Suppressor macrophage treated with lipopolysaccharide for 1 hour (primary cell): ENCODE data around the gene DUSP2.
"Not testable (repeated sequence)": the region's sequence is repeated elsewhere in the genome, so short reads cannot be mapped to it uniquely, and the experiment has no call there.

Experiments
- DNase-seq, 3 donors: peaks; one replicate each; pipeline ENCODE4 v3.0.0-alpha.2; 2020 to 2022

Gene DUSP2

DNA sequence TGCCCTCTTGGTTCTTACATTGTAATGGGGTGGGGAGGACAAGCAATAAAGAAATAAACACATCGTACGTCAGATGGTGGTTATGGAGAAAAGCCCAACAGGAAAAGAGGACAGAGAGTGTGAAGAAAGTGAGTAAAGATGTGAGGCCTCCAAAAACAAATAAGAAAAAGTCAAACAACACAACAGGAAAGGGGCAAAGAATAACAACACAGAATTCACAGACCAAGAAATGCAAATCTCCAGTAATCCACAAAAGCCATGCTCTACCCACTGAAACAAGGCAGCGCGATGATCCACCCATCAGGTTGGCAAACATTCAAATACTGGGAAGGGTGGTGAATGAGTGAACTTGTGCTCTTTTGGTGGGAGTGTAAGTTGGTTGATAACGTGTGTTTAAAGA is 16.7 kb upstream of the DUSP2 start:
- no peak for DNase-seq

GRCh38 chr2:96160366-96160765 is 15.1 kb upstream of the DUSP2 start:
- not testable (repeated sequence) for DNase-seq

- no peak for DNase-seq
Observed at GRCh38 chr2:96159084-96159830, 14.0 kb upstream of the DUSP2 start.

DNA sequence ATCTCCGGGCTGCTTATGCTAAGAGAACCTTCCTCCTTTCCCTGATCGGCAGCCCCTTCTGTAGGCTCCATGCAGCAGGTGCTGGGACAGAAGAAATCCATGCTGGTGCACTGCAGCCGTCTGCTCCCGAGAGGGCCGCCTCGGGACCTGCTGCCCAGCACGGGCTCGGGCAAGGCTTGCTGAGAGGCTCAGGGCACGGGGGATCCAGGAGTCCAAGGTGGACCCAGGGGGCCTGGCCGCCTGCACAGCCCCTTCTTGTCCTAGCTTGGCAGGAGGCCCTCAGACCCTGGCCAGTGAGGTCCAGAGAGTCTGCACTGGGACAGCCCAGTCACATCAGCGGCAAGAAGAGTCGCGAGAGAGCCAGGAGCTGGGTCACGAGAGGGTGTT is 13.3 kb upstream of the DUSP2 start:
- DNase-seq: no peak

DNA sequence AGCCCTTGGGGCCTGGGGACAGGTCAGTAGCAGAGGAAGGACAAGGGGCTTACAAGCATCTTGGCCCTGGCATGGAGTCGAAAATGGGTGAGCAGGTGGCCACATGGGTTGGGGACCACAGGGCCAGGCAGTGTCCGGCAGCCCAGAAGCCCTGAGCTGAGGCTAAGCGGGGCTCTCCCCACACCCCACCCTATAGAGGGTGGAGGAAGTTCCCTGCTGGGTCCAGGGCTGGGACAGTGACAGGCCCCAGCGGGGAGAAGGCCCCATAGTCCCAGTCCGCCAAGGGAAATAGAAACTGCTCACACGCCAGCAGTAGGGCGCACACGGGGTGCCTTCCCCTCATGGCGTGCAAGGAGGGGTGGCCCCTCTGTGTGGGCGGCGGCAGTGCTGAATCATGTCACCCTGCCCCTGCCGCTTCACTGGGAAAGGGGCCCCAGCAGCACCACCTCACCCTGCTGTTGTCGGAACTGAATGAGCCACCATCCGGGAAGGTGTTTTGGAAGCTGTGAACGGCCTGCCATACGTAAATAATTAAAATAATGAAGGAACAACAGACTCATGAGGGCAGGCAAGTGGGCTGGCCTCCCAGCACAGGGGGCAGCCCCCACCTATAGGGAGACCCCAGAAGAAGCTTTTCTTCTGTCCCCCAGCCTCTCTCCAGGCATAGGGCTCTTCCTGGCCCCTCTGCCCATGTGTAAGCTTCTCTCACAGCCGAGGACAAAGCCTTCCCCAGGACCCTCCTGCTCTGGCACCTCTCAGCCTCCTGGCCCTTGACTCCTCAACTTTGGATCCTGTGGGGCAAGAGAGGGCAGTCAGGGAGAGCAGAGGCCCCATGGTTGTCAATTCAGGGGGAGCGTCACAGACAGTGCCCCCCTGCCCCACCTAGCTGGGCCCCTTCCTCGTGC is 12.7 kb upstream of the DUSP2 start:
- DNase-seq: peak; percentile 97 to 99 (median 98)

DNA sequence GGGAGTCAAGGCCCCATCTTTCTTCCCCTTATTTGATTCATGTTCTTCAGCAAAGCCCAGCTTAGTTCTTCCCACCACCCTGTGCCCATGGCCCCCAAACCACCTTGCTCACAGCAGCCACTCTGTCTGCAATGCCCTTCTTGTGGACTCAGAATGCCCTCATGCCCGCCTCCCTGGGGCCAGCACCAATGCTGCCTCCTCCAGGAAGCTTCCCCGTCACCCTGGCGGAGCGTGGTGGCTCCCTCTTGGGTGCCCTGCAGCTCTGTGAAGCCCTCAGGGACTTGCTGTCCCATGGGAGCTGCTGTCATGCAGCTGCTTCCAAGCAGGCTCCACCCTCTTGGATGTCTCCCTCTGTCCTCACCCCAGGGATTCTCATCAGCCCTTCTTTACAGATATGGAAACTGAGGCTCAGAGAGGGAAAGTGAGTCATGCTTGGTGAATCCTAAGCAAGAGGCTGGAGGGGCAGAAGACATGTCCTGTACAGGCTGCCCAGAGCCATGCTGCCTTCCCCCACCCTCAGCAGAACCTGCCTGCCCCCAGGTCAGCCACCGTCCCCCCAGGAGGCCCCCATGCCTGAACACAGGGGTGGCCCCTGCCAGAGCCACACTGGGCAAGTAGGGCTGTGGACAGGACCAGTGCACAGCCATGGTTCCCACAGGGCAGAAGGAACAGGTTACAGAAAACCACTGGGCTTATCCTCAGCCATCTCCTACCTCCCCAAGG is 11.8 kb upstream of the DUSP2 start:
- DNase-seq: no peak

GRCh38 chr2:96156011-96156820 is 11.0 kb upstream of the DUSP2 start:
- DNase-seq: no peak

GRCh38 chr2:96154506-96155380 is 9.5 kb upstream of the DUSP2 start:
- no peak for DNase-seq

GRCh38 chr2:96153991-96154431 is 8.8 kb upstream of the DUSP2 start:
- DNase-seq: no peak

DNA sequence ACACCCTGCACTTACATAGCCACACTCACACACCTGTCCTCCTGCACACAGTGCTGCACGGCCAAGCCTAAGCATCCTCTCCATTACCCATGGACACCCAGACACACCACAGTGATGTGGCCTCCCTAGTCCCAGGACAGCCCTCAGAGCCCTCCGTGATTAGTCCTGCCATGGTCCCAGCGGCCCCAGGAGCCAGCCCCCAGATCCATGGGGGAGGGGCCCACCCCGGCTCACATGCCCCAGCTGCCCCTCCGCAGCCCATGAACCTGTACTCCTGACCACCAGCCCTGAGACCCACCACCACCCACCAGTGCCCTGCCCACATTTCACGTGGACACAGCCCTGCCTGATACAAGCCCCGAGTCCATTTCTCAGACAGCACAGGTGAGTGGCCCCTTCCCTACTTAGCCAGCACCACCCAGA is 8.1 kb upstream of the DUSP2 start:
- DNase-seq: no peak

DNA sequence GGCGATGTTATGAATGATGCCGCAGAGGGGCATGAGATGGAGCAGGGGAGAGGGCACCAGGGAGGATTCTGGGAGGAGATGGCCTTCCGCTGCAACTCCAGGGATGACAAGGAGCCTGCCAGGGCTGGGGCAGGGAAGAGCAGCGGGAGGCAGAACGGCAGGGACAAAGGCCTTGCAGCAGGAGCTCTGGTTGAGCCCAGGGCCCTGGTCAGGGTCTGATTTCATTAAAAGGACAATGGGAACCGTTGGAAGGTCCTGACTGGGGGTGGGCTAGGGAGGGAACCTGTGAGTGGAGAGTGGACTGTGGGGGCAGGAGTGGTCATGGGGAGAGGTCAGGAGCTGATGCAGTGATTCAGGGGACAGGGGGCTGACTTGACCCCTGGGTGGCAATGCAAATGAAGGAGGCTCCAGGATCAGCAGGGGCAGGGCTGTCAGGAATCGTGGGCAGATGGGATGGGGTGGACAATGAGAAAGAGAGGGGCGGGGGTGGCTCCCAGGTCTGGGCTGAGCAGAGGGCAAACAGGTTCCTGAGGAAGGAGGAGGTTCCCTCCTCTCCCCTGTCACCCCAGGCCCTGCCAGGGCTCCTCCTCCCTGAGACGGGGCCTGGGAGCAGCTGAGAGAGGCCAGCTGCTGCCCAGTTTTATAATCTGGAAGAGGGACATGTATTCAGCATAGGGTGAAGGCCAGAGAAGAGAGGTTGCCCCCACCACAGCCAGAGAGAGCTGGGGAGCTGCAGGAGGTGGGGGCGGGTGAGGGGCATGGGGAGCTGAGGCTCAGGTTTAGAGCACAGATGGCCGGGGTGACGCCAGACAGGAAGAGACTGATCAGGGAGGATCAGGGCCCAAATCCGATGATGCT is 7.3 kb upstream of the DUSP2 start:
- no peak for DNase-seq

DNA sequence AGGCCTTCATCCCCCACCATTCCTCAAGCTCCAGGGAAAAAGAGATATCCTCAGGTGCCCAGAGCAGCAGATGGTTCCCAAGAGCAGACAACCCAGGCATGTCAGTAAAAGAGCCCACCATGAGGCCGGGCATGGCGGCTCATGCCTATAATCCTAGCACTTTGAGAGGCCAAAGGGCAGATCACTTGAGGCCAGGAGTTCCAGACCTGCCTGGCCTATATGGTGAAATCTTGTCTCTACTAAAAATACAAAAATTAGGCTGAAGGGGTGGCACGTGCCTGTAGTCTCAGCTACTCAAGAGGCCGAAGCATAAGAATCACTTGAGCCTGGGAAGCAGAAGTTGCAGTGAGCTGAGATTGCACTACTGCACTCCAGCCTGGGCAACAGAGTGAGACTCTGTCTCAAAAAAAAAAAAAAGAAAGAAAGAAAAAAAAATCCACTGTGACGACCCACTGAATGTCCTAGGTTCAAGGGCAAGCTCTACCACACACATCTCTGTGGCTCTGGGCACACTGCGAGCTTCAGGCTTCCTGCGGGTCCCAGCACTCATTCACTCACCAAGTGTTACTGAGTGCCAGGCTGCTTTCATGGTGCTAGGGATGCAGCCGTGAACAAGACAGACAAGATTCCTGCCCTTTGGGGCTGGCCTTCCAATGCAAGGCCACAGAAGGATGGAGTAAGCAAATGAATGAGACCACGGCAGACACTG is 6.5 kb upstream of the DUSP2 start:
- no peak for DNase-seq

- no peak for DNase-seq
Observed at GRCh38 chr2:96150791-96151594, 5.8 kb upstream of the DUSP2 start.

- no peak for DNase-seq
Observed at GRCh38 chr2:96150007-96150640, 4.9 kb upstream of the DUSP2 start.

DNA sequence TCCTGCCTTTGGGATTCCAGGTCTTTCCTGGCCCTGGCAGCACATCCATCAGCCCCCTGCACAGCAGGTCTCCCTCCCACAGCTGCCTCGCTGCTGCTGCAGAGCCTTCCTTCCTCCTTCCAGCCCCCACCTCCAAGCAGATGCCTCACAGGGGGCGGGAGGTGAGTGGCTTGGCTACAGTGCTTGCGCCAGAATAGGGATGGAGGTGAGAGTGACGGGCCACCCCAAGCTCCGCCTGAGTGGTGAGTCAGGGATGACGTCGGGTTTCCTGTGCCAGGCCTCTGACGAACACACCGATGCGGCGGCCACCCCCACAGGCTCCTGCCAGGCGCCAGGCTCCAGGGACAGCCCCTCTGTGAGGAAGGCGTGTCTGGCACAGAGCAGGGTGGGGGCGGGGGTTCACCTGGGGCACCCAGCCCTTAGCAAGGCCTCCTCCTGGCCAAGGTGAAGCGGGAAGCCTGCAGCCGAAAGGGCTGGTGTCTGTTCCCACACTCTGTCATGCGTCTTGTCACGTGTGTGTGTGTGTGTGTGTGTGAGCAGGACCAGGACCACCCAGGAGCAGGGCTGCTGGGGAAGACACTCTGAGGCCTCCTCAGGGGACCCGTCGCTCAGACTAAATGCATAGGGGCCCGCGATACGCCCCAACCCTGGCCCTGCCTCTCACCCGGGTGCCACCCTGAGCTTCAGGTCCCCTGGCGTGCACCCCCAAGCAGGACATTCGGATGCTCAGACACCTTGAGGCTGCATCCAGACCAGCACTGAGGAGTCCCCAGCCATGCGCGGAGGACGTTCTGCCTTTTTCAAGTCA is 3.4 kb upstream of the DUSP2 start:
- DNase-seq: peak; percentile 96 to 97 (median 97)

GRCh38 chr2:96147593-96148201 is 2.5 kb upstream of the DUSP2 start:
- DNase-seq: peak; percentile 38 to 62 (median 62)
